ENCODE data around the gene RNASEH1. TPM values are rescaled to one million over a fixed set of nuclear protein-coding genes. Genes with fewer than 3 reads are reported as not detected.
A peak's percentile ranks its signal among the peaks of the same experiment; 100 is the strongest.
"Not testable (repeated sequence)": the region's sequence is repeated elsewhere in the genome, so short reads cannot be mapped to it uniquely, and the experiment has no call there.

RNASEH1 gene
- total RNA-seq, 2 donors from 2014 or later, result 19.1 to 31.5 TPM

GRCh38 chr2:3581367-3582262 is 23.5 kb upstream of the RNASEH1 start:
- H3K27me3 ChIP-seq (replicated peaks; ENCODE audit: insufficient read depth), result no peaks in the 10 kb centered on the region
- peaks cover 5 to 8% of the 10 kb centered on the region in 2 donors for H3K36me3 ChIP-seq
- H3K9me3 ChIP-seq, result no peaks in the 10 kb centered on the region
- H3K4me1 ChIP-seq (replicated peaks), result peaks cover 6% of the 10 kb centered on the region
- no peak for DNase-seq (ENCODE audit: low spot score)
- intact Hi-C loops (cut with DNase I), result loop anchor here (10.0 kb wide), 1 partner anchor 63 kb away; no protein-coding TSS in a partner anchor
- WGBS, result 86% methylated on average over 13 of the region's 13 CpGs
- no peak for TF ChIP-seq POLR2A (IDR thresholded peaks at IDR 0.05)
- no peak for TF ChIP-seq POLR2AphosphoS5 (IDR thresholded peaks at IDR 0.05)
- no peak for TF ChIP-seq CTCF (IDR thresholded peaks at IDR 0.05)
- no peak overlapping the region for H3K27ac ChIP-seq
- no peak overlapping the region for H3K4me3 ChIP-seq

GRCh38 chr2:3580449-3580848 is 22.3 kb upstream of the RNASEH1 start:
- WGBS, result 73% methylated on average over 5 of the region's 5 CpGs
- Histone ChIP-seq H3K36me3 (peaks cover 5 to 8% of the 10 kb centered on the region in 2 donors), H3K9me3 (no peaks in the 10 kb centered on the region), H3K4me3 (no peak overlapping the region), H3K27me3 (replicated peaks; ENCODE audit: insufficient read depth) (no peaks in the 10 kb centered on the region), H3K4me1 (replicated peaks) (peaks cover 7% of the 10 kb centered on the region), H3K27ac (no peak overlapping the region)
- DNase-seq (ENCODE audit: low spot score), result no peak
- no peak for TF ChIP-seq POLR2AphosphoS5 (IDR thresholded peaks at IDR 0.05)
- no peak for TF ChIP-seq POLR2A (IDR thresholded peaks at IDR 0.05)
- no peak for TF ChIP-seq CTCF (IDR thresholded peaks at IDR 0.05)
- intact Hi-C loops (cut with DNase I), result loop anchor here (10.0 kb wide), 1 partner anchor 64 kb away; no protein-coding TSS in a partner anchor

GRCh38 chr2:3578987-3579386 is 20.9 kb upstream of the RNASEH1 start:
- no peak overlapping the region for H3K4me3 ChIP-seq
- intact Hi-C loops (cut with DNase I), result loop anchor here (5.0 kb wide), 3 partner anchors 57 to 202 kb away; partner anchors contain the start of genes EIPR1 and TRAPPC12

GRCh38 chr2:3576263-3576630 is 18.1 kb upstream of the RNASEH1 start:
- peak overlapping the region; percentile 82 to 85 for H3K27ac ChIP-seq
- not testable (repeated sequence) for H3K4me1 ChIP-seq (replicated peaks); DNase-seq (ENCODE audit: low spot score); H3K27me3 ChIP-seq (replicated peaks; ENCODE audit: insufficient read depth); H3K9me3 ChIP-seq; H3K36me3 ChIP-seq
- intact Hi-C loops (cut with DNase I), result loop anchor here (5.0 kb wide), 3 partner anchors 54 to 199 kb away; partner anchors contain the start of genes EIPR1 and TRAPPC12
- WGBS, result 69% methylated on average over 10 of the region's 10 CpGs
- peak overlapping the region; percentile 66 to 85 for H3K4me3 ChIP-seq

More at GRCh38 chr2:3578987-3579386, 20.9 kb upstream of the RNASEH1 start:
- H3K9me3 ChIP-seq, result no peaks in the 10 kb centered on the region
- TF ChIP-seq POLR2AphosphoS5 (IDR thresholded peaks at IDR 0.05), result no peak
- H3K27me3 ChIP-seq (replicated peaks; ENCODE audit: insufficient read depth), result no peaks in the 10 kb centered on the region
- no peak for DNase-seq (ENCODE audit: low spot score)
- H3K27ac ChIP-seq, result no peak overlapping the region
- peaks cover 5 to 8% of the 10 kb centered on the region in 2 donors for H3K36me3 ChIP-seq
- 83% methylated on average over 5 of the region's 5 CpGs for WGBS
- H3K4me1 ChIP-seq (replicated peaks), result peaks cover 4% of the 10 kb centered on the region

- TF ChIP-seq POLR2A (IDR thresholded peaks at IDR 0.05), result no peak
- no peak for TF ChIP-seq CTCF (IDR thresholded peaks at IDR 0.05)
- TF ChIP-seq POLR2AphosphoS5 (IDR thresholded peaks at IDR 0.05), result no peak
- H3K4me3 ChIP-seq, result peak overlapping the region; percentile 66 to 85
- peak; percentile 11 for DNase-seq (ENCODE audit: low spot score)
- peak overlapping the region; percentile 82 to 85 for H3K27ac ChIP-seq
- H3K9me3 ChIP-seq, result no peaks in the 10 kb centered on the region
- H3K4me1 ChIP-seq (replicated peaks), result peaks cover 3% of the 10 kb centered on the region
- intact Hi-C loops (cut with DNase I), result loop anchor here (2.0 to 5.0 kb wide), 4 partner anchors 17 to 198 kb away; partner anchors contain the start of genes EIPR1, RNASEH1 and TRAPPC12
- WGBS, result 1% methylated on average over 37 of the region's 54 CpGs
- no peaks in the 10 kb centered on the region for H3K27me3 ChIP-seq (replicated peaks; ENCODE audit: insufficient read depth)
- peaks cover 0 to 8% of the 10 kb centered on the region in 2 donors for H3K36me3 ChIP-seq
Measured at GRCh38 chr2:3575534-3576262, 17.6 kb upstream of the RNASEH1 start.
